ENCODE data around the gene DNAAF3. TPM values are rescaled to one million over a fixed set of nuclear protein-coding genes. Genes with fewer than 3 reads are reported as not detected.
A peak's percentile ranks its signal among the peaks of the same experiment; 100 is the strongest.

The DNAAF3 gene
- total RNA-seq, 1 donor from 2014 or later = 2.4 TPM

DNA sequence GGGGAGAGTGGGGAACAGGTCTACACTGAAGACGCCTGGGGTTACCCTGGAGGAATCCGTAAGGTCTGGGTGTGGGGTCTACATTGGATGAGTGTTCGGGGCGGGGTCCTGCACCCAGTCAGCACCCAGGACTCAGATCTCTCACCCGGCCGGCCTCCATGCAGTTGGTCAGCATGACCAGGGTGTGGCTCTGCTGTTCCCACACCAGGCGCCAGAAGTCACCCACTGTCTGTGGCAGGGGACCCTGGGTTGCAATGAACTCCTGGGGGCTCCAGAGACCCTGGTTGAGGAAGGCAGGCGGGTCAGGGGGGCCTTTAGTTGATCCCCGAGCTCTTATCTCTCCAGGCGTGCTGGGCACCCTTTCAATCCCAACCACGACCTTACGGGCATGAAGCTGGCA, 19.7 kb upstream of the DNAAF3 start:
- Mint-ChIP-seq H3K36me3 (ENCODE audit: unreplicated experiment) (no peaks in the 10 kb centered on the region), H3K4me3 (ENCODE audit: unreplicated experiment) (no peak overlapping the region), H3K27me3 (ENCODE audit: unreplicated experiment) (peaks cover 10% of the 10 kb centered on the region), H3K9me3 (ENCODE audit: unreplicated experiment) (peaks cover 2% of the 10 kb centered on the region), H3K4me1 (ENCODE audit: low read depth, unreplicated experiment) (no peaks in the 10 kb centered on the region), H3K27ac (ENCODE audit: unreplicated experiment) (no peak overlapping the region)
- no peak for DNase-seq
- TF ChIP-seq, protein P1, sequence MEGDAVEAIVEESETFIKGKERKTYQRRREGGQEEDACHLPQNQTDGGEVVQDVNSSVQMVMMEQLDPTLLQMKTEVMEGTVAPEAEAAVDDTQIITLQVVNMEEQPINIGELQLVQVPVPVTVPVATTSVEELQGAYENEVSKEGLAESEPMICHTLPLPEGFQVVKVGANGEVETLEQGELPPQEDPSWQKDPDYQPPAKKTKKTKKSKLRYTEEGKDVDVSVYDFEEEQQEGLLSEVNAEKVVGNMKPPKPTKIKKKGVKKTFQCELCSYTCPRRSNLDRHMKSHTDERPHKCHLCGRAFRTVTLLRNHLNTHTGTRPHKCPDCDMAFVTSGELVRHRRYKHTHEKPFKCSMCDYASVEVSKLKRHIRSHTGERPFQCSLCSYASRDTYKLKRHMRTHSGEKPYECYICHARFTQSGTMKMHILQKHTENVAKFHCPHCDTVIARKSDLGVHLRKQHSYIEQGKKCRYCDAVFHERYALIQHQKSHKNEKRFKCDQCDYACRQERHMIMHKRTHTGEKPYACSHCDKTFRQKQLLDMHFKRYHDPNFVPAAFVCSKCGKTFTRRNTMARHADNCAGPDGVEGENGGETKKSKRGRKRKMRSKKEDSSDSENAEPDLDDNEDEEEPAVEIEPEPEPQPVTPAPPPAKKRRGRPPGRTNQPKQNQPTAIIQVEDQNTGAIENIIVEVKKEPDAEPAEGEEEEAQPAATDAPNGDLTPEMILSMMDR (IDR thresholded peaks at IDR 0.05; ENCODE audit: partially characterized antibody, unreplicated experiment) = no peak

DNA sequence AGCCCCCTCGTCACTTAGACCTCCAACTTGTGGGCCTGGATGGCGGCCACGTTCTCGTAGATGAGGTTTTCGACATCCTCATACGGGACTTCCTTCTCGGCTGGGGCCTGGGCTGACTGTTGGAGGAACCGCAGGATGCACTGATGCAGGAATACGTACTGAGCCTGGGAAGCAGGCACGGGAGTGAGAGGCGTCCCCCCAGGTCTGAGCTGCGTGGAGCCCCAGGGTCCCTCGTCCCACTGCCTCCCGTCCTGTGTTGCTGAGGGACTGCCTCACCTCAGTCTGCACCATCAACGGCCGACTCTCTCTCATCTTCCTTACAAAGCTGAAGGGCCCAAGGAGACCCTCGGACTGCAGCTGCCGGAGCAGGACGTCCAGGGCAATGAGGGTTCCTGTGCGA, 15.3 kb upstream of the DNAAF3 start:
- Mint-ChIP-seq H3K27ac (ENCODE audit: unreplicated experiment) (no peak overlapping the region), H3K4me3 (ENCODE audit: unreplicated experiment) (no peak overlapping the region)

DNA sequence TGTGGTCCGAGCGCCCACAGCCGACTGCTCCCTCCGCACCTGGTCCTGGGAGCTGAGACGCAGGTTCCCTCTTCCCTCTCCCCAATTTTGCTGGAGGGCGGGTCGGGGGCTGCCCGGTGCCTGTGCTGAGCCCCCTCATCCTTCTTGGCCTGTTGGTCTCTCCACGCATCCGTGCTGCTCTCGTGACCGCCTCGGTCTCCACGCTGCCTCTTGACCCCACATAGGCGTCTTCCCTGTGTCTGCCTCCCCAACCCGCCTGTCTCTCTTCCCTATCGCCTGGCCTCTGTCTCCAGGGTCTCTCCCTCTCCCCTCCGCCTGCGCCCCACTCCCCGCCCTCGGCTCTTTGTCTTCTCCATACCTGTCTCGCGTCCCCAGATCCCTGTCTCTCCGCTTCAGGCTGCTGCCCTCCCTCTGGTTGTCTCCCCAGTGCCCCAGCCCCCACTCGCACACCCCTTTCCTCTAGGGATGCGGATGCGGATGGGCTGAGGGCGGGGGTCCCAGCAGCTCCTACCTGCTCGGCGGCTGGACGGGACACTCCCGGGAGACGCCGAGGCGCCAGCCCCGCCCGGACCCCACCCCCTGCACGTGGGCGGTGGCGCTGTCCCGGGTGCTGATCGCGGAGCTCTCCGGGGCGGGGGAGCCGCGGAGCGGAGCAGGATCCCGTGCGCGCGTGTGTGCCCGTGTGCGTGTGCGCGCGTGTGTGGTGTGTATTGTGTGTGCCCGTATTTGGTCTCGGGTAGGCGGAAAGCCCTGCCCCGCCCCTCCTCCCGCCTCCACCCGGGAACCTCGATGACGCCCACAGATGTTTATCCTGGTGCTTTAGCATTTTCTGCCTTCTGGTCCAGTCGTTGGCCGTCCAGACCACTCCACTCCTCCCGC, 13.4 kb upstream of the DNAAF3 start, which contains the start of gene SYT5:
Gene SYT5 (minus strand): TSS at position 684 of the 879 bp plus-strand sequence. CDS start 1,248 bp downstream, outside the sequence.
- peaks cover 19% of the 10 kb centered on the region for H3K27me3 Mint-ChIP-seq (ENCODE audit: unreplicated experiment)

More for the DNA sequence above, 15.3 kb upstream of the DNAAF3 start:
- peaks cover 17% of the 10 kb centered on the region for H3K27me3 Mint-ChIP-seq (ENCODE audit: unreplicated experiment)
- DNase-seq = no peak
- peaks cover 5% of the 10 kb centered on the region for H3K36me3 Mint-ChIP-seq (ENCODE audit: unreplicated experiment)
- peaks cover 9% of the 10 kb centered on the region for H3K9me3 Mint-ChIP-seq (ENCODE audit: unreplicated experiment)
- peaks cover 4% of the 10 kb centered on the region for H3K4me1 Mint-ChIP-seq (ENCODE audit: low read depth, unreplicated experiment)
- TF ChIP-seq, protein P1 (IDR thresholded peaks at IDR 0.05; ENCODE audit: partially characterized antibody, unreplicated experiment) = no peak

DNA sequence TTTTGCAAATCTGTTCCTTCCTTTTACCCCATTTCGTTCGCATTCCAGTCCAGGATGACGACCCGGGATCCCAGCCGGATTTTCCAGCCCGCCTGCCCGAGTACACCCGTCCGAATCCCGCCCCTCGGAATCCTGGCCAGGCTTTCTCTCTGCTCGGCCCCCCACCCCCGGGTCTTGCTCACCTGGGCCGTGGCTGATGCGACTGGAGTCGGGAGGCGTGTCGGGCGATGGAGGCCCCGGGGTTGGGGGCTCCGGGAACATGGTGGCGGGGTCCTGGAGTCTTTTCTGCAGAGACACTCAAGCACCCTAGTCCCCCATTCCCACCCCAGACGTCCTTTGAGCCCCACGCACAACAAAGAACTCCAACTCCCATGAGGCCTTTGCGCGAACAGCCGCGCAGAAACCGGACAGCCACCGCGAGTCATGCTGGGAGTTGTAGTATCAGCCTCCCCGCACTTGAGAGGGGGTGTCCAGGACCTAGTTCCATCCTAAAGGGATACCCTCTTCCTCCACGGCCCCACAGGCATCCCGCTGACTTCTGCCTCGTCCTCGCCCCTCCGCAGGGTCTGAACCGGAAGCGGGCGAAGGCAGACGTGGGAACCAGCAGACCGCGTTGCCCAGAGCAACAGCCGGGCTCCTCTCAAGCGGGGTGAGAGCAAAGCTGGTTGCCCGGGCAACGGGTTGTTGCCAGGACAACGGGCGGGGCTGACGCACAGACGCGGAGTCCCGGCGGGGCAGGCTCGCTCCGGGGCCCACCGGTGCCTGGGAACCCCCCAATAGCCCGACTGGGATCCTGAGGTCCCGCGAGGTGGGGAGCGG, 12.6 kb upstream of the DNAAF3 start:
- peak overlapping the region; percentile 64 for H3K27ac Mint-ChIP-seq (ENCODE audit: unreplicated experiment)

More for the DNA sequence above, 13.4 kb upstream of the DNAAF3 start, which contains the start of gene SYT5:
- TF ChIP-seq, protein P1 (IDR thresholded peaks at IDR 0.05; ENCODE audit: partially characterized antibody, unreplicated experiment) = no peak
- peaks cover 5% of the 10 kb centered on the region for H3K36me3 Mint-ChIP-seq (ENCODE audit: unreplicated experiment)
- peak; percentile 56 for DNase-seq
- H3K4me1 Mint-ChIP-seq (ENCODE audit: low read depth, unreplicated experiment) = peaks cover 4% of the 10 kb centered on the region
- peak within 1 kb of the TSS; percentile 97 for H3K4me3 Mint-ChIP-seq (ENCODE audit: unreplicated experiment)
- peaks cover 11% of the 10 kb centered on the region for H3K9me3 Mint-ChIP-seq (ENCODE audit: unreplicated experiment)
- H3K27ac Mint-ChIP-seq (ENCODE audit: unreplicated experiment) = peak within 1 kb of the TSS; percentile 82

More for the DNA sequence above, 12.6 kb upstream of the DNAAF3 start:
- peaks cover 24% of the 10 kb centered on the region for H3K27me3 Mint-ChIP-seq (ENCODE audit: unreplicated experiment)
- H3K9me3 Mint-ChIP-seq (ENCODE audit: unreplicated experiment) = peaks cover 13% of the 10 kb centered on the region
- TF ChIP-seq, protein P1 (IDR thresholded peaks at IDR 0.05; ENCODE audit: partially characterized antibody, unreplicated experiment) = no peak
- H3K4me1 Mint-ChIP-seq (ENCODE audit: low read depth, unreplicated experiment) = peaks cover 4% of the 10 kb centered on the region
- DNase-seq = peak; percentile 96
- peaks cover 5% of the 10 kb centered on the region for H3K36me3 Mint-ChIP-seq (ENCODE audit: unreplicated experiment)
- peak overlapping the region; percentile 92 for H3K4me3 Mint-ChIP-seq (ENCODE audit: unreplicated experiment)

All from glutamatergic neuron (in vitro differentiated cells).